ENCODE measurements around the gene CCDC190. TPM values are rescaled to one million over a fixed set of nuclear protein-coding genes. Genes with fewer than 3 reads are reported as not detected.
A peak's percentile ranks its signal among the peaks of the same experiment; 100 is the strongest.

The CCDC190 gene
- total RNA-seq, 4 donors from 2014 or later: not detected

GRCh38 chr1:162851341-162851740 lies 9.6 kb downstream of the CCDC190 start:
- no peak for DNase-seq (ENCODE audit: low spot score)
- no peak for TF ChIP-seq CTCF (IDR thresholded peaks at IDR 0.05)
- no peak for ATAC-seq (ENCODE audit: low FRiP score)

- TF ChIP-seq CTCF (IDR thresholded peaks at IDR 0.05): no peak
- no peak for DNase-seq (ENCODE audit: low spot score)
- ATAC-seq (ENCODE audit: low FRiP score): no peak
These were observed 11.3 kb downstream of the CCDC190 start for GRCh38 chr1:162849711-162850110.

GRCh38 chr1:162847839-162848453 lies 13.0 kb downstream of the CCDC190 start:
- no peak for ATAC-seq (ENCODE audit: low FRiP score)
- peak in 2 of 3 donors; percentile 44 to 52 for TF ChIP-seq CTCF (IDR thresholded peaks at IDR 0.05)
- peak; percentile 94 for DNase-seq (ENCODE audit: low spot score)

- no peak for TF ChIP-seq CTCF (IDR thresholded peaks at IDR 0.05)
- ATAC-seq (ENCODE audit: low FRiP score) (no peak), DNase-seq (ENCODE audit: low spot score) (no peak)
These were observed 14.4 kb downstream of the CCDC190 start for GRCh38 chr1:162846256-162847212.

GRCh38 chr1:162844153-162844552 lies 16.8 kb downstream of the CCDC190 start:
- ATAC-seq (ENCODE audit: low FRiP score) (no peak), DNase-seq (ENCODE audit: low spot score) (no peak)
- TF ChIP-seq CTCF (IDR thresholded peaks at IDR 0.05): no peak

- DNase-seq (ENCODE audit: low spot score): no peak
- ATAC-seq (ENCODE audit: low FRiP score): no peak
- TF ChIP-seq CTCF (IDR thresholded peaks at IDR 0.05): no peak
These were observed 20.6 kb downstream of the CCDC190 start for GRCh38 chr1:162840250-162840839.
